Measurements from ENCODE around the gene TRAF4.

- TF ChIP-seq CTCF (IDR thresholded peaks at IDR 0.05; ENCODE audit: insufficient read depth, low read depth, low read length): no peak
- no peak for TF ChIP-seq EZH2 (IDR thresholded peaks at IDR 0.05; ENCODE audit: insufficient read depth, low read length)
Measured at GRCh38 chr17:28738680-28739384, 5.0 kb upstream of the TRAF4 start.
